Measurements from ENCODE around the gene GPER1. TPM values are rescaled to one million over a fixed set of nuclear protein-coding genes. Genes with fewer than 3 reads are reported as not detected.
"Not testable (repeated sequence)": the region's sequence is repeated elsewhere in the genome, so short reads cannot be mapped to it uniquely, and the experiment has no call there.

The GPER1 gene
- 2.7 and 3.0 TPM in 2 replicates for total RNA-seq

GRCh38 chr7:1087952-1088920, at the start of gene GPER1:
Gene GPER1, plus strand, starts transcription at chr7:1088113. Its CDS starts 3,616 bp downstream, at chr7:1091729.
- Mint-ChIP-seq H3K4me3 (peak within 1 kb of the TSS; percentile 83), H3K27ac (peak within 1 kb of the TSS; percentile 70), H3K36me3 (ENCODE audit: low read depth) (peaks cover 10% of the 10 kb centered on the region), H3K4me1 (peaks cover 33% of the 10 kb centered on the region), H3K9me3 (no peaks in the 10 kb centered on the region), H3K27me3 (no peaks in the 10 kb centered on the region)
- CTCF ChIA-PET = interaction anchor here (1.6 to 3.2 kb wide), 2 partner anchors 13 to 16 kb away, joined by 3 to 8 read pairs; no protein-coding TSS in a partner anchor
- POLR2A ChIA-PET = interaction anchor here (0.7 kb wide), 1 partner anchor 54 kb away, joined by 3 read pairs; no protein-coding TSS in a partner anchor
- no peak for TF ChIP-seq CTCF (IDR thresholded peaks at IDR 0.05)
- DNase-seq = no peak
- no peak for ATAC-seq (ENCODE audit: low read depth)
- intact Hi-C loops (cut with micrococcal nuclease) = loop anchor here (1.0 to 5.0 kb wide), 4 partner anchors 25 to 96 kb away; no protein-coding TSS in a partner anchor

- not testable (repeated sequence) for H3K27me3 Mint-ChIP-seq; H3K4me3 Mint-ChIP-seq; ATAC-seq (ENCODE audit: low read depth); H3K36me3 Mint-ChIP-seq (ENCODE audit: low read depth); H3K9me3 Mint-ChIP-seq; DNase-seq; H3K27ac Mint-ChIP-seq
- POLR2A ChIA-PET = interaction anchor here (0.7 kb wide), 1 partner anchor 32 kb away, joined by 4 read pairs; no protein-coding TSS in a partner anchor
- CTCF ChIA-PET = interaction anchor here (1.0 kb wide), 1 partner anchor 47 kb away, joined by 3 read pairs; no protein-coding TSS in a partner anchor
- intact Hi-C loops (cut with micrococcal nuclease) = loop anchor here (5.0 kb wide), 1 partner anchor 38 kb away; no protein-coding TSS in a partner anchor
- peaks cover 12% of the 10 kb centered on the region for H3K4me1 Mint-ChIP-seq
Measured at GRCh38 chr7:1040233-1040632, 47.7 kb upstream of the GPER1 start.

- Mint-ChIP-seq H3K4me1 (peaks cover 15% of the 10 kb centered on the region), H3K27ac (no peak overlapping the region), H3K9me3 (no peaks in the 10 kb centered on the region), H3K27me3 (peaks cover 4% of the 10 kb centered on the region), H3K4me3 (no peak overlapping the region), H3K36me3 (ENCODE audit: low read depth) (no peaks in the 10 kb centered on the region)
- DNase-seq = no peak
- ChIA-PET CTCF (interaction anchor here (1.0 kb wide), 1 partner anchor 47 kb away, joined by 3 read pairs; no protein-coding TSS in a partner anchor), POLR2A (interaction anchor here (0.7 kb wide), 1 partner anchor 33 kb away, joined by 4 read pairs; no protein-coding TSS in a partner anchor)
- no peak for TF ChIP-seq CTCF (IDR thresholded peaks at IDR 0.05)
- ATAC-seq (ENCODE audit: low read depth) = no peak
- intact Hi-C loops (cut with micrococcal nuclease) = loop anchor here (5.0 kb wide), 1 partner anchor 38 kb away; no protein-coding TSS in a partner anchor
Measured at GRCh38 chr7:1040790-1041189, 47.1 kb upstream of the GPER1 start.

- ChIA-PET CTCF (interaction anchor here (1.2 kb wide), 1 partner anchor 23 kb away, joined by 4 read pairs; no protein-coding TSS in a partner anchor), POLR2A (interaction anchor here (0.5 to 1.8 kb wide), 2 partner anchors 9 to 14 kb away, joined by 4 read pairs; no protein-coding TSS in a partner anchor)
- Mint-ChIP-seq H3K4me1 (peaks cover 18% of the 10 kb centered on the region), H3K27ac (no peak overlapping the region), H3K4me3 (no peak overlapping the region), H3K36me3 (ENCODE audit: low read depth) (no peaks in the 10 kb centered on the region), H3K9me3 (no peaks in the 10 kb centered on the region), H3K27me3 (peaks cover 4% of the 10 kb centered on the region)
- DNase-seq (no peak), ATAC-seq (ENCODE audit: low read depth) (no peak)
- no peak for TF ChIP-seq CTCF (IDR thresholded peaks at IDR 0.05)
- intact Hi-C loops (cut with micrococcal nuclease) = loop anchor here (5.0 kb wide), 1 partner anchor 40 kb away; no protein-coding TSS in a partner anchor
Measured at GRCh38 chr7:1041551-1042491, 46.1 kb upstream of the GPER1 start.

- TF ChIP-seq CTCF (IDR thresholded peaks at IDR 0.05) = no peak
- DNase-seq = no peak
- no peak for ATAC-seq (ENCODE audit: low read depth)
- H3K27me3 Mint-ChIP-seq = peaks cover 4% of the 10 kb centered on the region
- peaks cover 18% of the 10 kb centered on the region for H3K4me1 Mint-ChIP-seq
- CTCF ChIA-PET = interaction anchor here (1.2 kb wide), 1 partner anchor 22 kb away, joined by 4 read pairs; no protein-coding TSS in a partner anchor
- H3K9me3 Mint-ChIP-seq = no peaks in the 10 kb centered on the region
- H3K27ac Mint-ChIP-seq = no peak overlapping the region
- no peak overlapping the region for H3K4me3 Mint-ChIP-seq
- intact Hi-C loops (cut with micrococcal nuclease) = loop anchor here (5.0 kb wide), 1 partner anchor 40 kb away; no protein-coding TSS in a partner anchor
- H3K36me3 Mint-ChIP-seq (ENCODE audit: low read depth) = no peaks in the 10 kb centered on the region
- POLR2A ChIA-PET = interaction anchor here (0.5 to 1.8 kb wide), 3 partner anchors 9 to 239 kb away, joined by 4 to 6 read pairs (median 4); no protein-coding TSS in a partner anchor
Measured at GRCh38 chr7:1042492-1042833, 45.5 kb upstream of the GPER1 start.

Measured in activated B cell treated with CpG ODN at 0.5 μM for 24 hours (primary cell).